ENCODE results near the gene FAM240A. TPM values are rescaled to one million over a fixed set of nuclear protein-coding genes. Genes with fewer than 3 reads are reported as not detected.
"Not testable (repeated sequence)": the region's sequence is repeated elsewhere in the genome, so short reads cannot be mapped to it uniquely, and the experiment has no call there.

FAM240A gene
- not detected for total RNA-seq
- long read RNA-seq = 0 reads

- intact Hi-C loops (cut with DNase I) = no loop called here
- DNase-seq = peak; percentile 35
- peak; percentile 81 to 87 for ATAC-seq
Observed at GRCh38 chr3:46612324-46612723, at the start of gene FAM240A. Gene FAM240A, plus strand, starts transcription at chr3:46612525. Its CDS starts 159 bp downstream, at chr3:46612684.

DNA sequence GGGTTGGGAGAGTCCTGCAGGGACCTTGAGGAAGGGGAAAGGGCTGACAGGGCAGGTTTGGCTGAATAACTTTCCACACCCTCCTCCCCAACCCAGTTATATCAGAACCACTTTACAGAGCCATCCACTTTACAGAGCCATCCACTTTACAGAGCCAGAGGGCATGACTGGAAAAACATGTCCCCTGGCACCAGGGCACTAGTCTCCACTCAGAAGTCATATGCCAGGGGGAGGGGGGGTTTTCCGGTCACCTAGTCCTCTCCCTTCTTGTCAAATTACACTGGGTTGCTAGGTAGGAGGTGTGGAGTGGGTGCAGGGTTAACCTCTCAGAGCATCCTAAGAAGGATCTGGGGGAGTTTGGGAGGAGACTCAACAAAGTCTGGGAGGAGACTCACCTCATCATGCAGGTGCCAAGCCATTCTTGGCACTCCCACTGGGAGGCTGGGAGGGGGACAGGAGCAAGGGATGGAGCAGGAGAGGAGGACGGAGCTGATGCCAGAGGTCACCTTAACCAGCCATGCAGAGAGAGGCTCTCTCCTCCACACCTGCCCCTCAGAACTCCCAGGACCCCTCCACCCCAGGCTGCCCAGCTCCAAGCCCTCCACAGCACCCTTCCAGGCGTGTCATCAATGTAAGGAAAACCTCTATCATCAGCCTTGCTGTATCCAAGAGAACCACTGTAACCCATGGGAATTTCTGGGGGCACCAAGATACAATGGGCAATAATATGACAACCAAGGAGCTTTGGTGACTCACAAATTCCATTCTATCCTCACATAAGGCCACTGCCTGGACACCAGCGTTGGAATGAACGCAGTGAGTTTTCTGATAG, 47.9 kb upstream of the FAM240A start:
- intact Hi-C loops (cut with DNase I) = no loop called here
- peak; percentile 7 to 60 for ATAC-seq
- peak; percentile 34 for DNase-seq

DNA sequence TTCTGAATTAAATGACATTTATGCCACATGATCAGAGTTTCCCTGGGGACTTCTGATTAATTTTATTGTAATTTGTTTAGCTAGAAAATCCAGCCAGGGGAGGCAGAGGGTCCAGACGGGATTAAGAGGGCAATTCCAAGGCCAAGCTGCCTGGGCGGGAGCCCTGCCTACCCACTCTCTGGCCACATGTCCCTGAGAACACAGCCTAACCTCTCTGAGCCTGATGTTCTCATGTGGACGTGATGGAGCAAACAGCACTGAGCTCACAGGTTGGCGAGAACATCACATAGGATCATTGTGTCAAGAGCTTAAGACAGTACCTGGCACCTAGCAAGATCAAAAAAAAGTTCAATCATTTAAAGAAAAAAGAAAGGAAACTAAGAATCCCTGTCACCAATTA, 47.2 kb upstream of the FAM240A start:
- DNase-seq (no peak), ATAC-seq (no peak)
- intact Hi-C loops (cut with DNase I) = no loop called here

DNA sequence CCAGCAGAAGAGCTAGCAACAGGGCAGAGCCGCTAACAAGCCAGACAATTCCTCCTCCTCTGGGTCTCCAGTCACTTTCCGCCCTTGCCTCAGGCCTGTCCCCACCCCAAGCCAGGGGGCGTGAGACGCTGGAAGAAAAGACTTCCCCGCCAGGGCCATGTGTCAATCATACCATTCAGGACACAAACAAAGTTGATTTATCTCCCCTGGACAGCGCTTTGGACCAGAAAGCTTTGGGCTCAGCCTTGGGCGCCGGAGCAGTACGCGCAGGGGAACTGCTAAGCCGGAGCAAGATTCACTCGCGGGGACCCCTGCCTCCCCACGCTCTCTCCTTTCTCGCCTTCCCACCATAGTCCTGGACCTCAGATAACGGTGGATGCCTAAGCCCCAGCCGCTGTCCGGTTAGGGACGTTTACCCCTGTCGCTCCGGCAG, 46.7 kb upstream of the FAM240A start:
- intact Hi-C loops (cut with DNase I) = no loop called here
- peak; percentile 45 to 57 for ATAC-seq
- peak; percentile 34 for DNase-seq

- peak; percentile 62 for DNase-seq
- ATAC-seq = peak; percentile 83 to 94
- intact Hi-C loops (cut with DNase I) = no loop called here
Observed at GRCh38 chr3:46566040-46566641, 46.2 kb upstream of the FAM240A start, which contains the start of gene LRRC2. Gene LRRC2, minus strand, starts transcription at chr3:46566302. Its CDS starts 14,711 bp downstream, at chr3:46551591.

- intact Hi-C loops (cut with DNase I) = no loop called here
- ATAC-seq (no peak), DNase-seq (no peak)
Observed at GRCh38 chr3:46571684-46572083, 40.6 kb upstream of the FAM240A start.

DNA sequence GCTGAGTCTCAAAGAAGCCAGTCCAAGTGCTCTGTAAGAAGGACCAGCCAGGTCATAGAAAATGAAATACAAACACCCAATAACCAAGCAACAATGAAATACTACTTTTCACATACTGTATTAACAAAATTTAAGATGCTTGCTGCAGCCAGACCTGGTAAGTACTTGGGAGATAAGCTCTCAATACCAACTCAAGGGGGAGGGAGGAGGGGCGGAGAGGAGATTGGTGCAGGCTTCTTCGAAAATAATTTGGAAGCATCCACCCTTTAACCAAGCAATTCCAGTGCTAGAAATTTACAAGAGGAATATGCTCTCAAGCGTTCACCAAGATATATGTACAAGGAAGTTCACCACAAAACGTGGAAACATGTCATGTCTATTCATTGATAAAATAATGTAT, 38.6 kb upstream of the FAM240A start:
- intact Hi-C loops (cut with DNase I) = no loop called here
- ATAC-seq = no peak
- DNase-seq = no peak

GRCh38 chr3:46574243-46574646, 38.1 kb upstream of the FAM240A start:
- no peak for DNase-seq
- ATAC-seq = no peak
- intact Hi-C loops (cut with DNase I) = no loop called here

DNA sequence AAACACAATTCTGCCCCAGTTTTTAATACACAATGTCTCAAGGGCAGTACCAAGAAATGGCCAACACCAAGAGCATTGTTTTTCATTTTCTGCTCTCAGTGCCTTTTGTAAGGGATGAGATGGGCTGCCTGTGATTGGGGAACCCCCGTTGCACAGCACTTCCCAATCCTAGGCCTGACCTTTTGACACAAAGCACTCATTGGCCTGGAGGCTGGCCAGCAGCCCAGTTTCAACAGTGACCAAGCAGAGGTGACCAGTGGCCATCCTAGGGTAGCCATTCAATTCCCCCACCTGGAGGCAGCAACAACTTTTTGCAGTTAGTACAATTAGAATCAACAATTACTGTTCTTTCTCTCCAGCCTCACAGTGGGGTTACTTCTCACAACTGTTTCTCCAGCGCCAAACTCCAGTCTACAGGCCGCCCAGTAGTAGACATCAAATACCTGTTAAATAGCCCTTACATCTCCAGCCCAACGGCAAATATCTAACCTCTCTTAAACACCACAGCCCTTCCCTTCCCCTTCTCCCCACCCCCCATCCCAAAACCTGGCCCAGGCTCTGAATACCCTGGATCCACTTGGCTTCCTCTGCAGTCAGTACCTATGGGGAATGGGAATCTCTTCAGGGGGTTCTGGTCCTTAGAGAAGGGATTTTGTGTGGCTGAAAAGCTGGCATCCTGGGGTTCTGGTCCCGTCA, 37.3 kb upstream of the FAM240A start:
- ATAC-seq (no peak), DNase-seq (no peak)
- intact Hi-C loops (cut with DNase I) = no loop called here

- DNase-seq (no peak), ATAC-seq (no peak)
- intact Hi-C loops (cut with DNase I) = no loop called here
Observed at GRCh38 chr3:46575577-46576222, 36.6 kb upstream of the FAM240A start.

- ATAC-seq (no peak), DNase-seq (no peak)
Observed at GRCh38 chr3:46576386-46576785, 35.9 kb upstream of the FAM240A start.

DNA sequence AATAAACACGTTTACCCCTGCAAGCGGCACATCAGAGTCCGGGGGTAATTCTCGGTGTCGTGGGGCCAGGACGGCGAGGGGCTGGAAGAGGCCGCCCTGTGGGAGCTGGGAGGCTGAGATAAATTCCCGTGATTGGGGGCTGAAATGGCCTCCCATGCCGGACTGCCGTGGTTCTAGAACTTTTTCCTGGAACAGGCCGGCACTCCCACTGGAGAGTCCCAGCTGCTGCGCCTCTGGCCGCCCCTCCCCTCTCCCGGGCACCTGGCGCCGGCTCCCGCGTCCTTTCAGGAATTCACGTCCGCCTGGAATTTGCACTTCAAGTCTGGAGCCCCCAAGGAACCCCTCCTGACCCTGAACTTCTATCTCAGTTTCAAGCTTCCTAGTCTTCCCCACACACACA, 35.4 kb upstream of the FAM240A start:
- DNase-seq (no peak), ATAC-seq (peak in 1 of 2 donors; percentile 19)
- intact Hi-C loops (cut with DNase I) = no loop called here

More at GRCh38 chr3:46576386-46576785, 35.9 kb upstream of the FAM240A start:
- intact Hi-C loops (cut with DNase I) = no loop called here

- intact Hi-C loops (cut with DNase I); DNase-seq; ATAC-seq: not testable (repeated sequence)
Observed at GRCh38 chr3:46577580-46578249, 34.6 kb upstream of the FAM240A start.

GRCh38 chr3:46578973-46579755, 33.2 kb upstream of the FAM240A start:
- no peak for DNase-seq
- no peak for ATAC-seq
- intact Hi-C loops (cut with DNase I) = no loop called here

DNA sequence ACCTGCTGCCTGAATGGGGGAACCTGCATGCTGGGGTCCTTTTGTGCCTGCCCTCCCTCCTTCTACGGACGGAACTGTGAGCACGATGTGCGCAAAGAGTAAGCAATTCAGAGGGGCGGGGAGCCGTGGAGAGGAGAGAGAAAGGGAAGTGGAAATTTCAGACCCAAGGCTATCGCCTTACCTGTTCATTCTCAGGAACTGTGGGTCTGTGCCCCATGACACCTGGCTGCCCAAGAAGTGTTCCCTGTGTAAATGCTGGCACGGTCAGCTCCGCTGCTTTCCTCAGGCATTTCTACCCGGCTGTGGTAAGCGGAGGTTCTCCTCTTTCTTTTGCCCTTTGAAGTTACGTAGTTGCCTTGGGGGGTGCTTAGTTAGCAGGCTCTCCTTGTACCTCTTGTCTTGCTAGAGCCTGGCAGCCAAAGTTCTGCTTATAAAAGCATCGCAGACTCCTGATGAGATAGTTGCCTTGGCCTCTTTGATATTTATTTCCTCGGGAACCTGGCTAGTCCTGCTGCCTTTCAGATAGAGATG, 32.5 kb upstream of the FAM240A start:
- intact Hi-C loops (cut with DNase I) = no loop called here
- DNase-seq (no peak), ATAC-seq (no peak)

GRCh38 chr3:46580675-46581074, 31.6 kb upstream of the FAM240A start:
- no peak for ATAC-seq
- intact Hi-C loops (cut with DNase I) = no loop called here
- DNase-seq = no peak

DNA sequence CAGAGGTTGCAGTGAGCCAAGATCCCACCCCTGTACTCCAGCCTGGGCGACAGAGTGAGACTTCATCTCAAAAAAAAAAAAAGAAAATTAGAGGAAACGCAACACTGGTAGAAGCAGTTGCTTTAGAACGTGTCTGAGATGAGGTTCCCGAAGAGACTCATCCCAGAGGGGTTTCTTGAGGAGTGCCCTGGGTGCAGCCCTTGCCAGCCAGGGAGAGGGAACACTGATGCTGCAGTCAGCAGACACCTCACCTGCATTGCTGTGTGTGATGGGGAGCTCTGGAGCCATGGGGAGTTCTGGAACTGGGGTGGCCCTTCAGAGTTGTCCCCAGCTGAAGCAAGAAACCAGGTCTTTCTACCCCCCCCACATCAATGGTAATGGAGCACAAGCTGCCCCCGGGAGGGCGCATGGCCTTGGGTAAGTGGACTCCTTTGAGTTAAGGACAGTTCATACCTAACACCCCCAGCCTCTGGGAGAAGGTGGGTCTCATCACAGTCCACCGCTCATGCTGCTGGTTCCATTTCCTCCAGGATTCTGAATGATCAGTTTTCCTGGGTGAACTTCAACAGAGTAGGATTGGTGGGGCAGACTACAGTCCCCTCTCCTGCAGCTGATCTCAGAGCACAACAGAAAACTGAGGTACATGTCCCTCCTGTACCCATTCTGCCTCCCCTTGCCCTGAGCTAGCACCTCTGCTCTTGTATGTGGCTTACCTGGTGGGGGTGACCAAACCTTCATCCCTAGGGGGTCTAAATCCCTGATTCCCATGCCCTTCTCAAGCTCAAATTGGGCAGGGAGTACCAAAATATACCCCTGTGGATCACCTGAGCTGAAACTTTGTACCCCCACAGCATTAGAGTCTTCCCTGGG, 27.5 kb upstream of the FAM240A start:
- DNase-seq = no peak
- ATAC-seq = no peak
- intact Hi-C loops (cut with DNase I) = no loop called here

Measured in left cardiac atrium (tissue), 4 donors.